SU-DHL-6 (cell line): ENCODE measurements around the gene SIDT2.

Experiments used
- EZH2phosphoT487 ChIP-seq: fragments of 200-600 bp; sonication (generic), shearing (Covaris generic); conservative IDR thresholded peaks from 2 replicates; pipeline ENCODE4 v1.6.1; 2018; ENCODE audit warnings: mild to moderate bottlenecking, antibody characterized with exemption, low read length, moderate library complexity, mixed read lengths
- TF ChIP-seq, protein P1 (sequence below): fragments of 200-600 bp; sonication (generic); IDR thresholded peaks from one replicate; pipeline ENCODE4 v1.5.1; 2017; ENCODE audit warnings: antibody characterized with exemption, mild to moderate bottlenecking, low read length, moderate library complexity; ENCODE audit not compliant: insufficient read depth, poor library complexity, severe bottlenecking

DNA sequence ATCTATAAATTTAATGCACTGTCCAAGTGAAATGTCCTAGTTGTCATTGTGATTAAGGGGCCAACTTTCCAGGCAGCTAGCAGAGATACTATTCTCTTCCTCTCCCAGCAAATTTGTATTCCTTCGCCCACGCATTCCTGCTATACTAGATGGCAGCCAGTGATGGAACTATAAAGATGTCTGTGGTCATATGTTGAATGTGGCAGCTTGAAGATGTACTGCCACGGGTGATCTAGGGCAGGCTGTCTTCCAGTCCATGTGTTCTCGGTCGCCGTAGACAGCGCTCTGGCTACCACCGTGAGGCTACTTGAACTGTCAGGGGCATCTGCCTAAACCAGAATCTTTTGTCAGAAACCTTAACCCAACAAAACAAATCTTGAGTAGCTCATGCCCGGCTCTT lies 8.3 kb upstream of the SIDT2 start:
- TF ChIP-seq, protein P1, sequence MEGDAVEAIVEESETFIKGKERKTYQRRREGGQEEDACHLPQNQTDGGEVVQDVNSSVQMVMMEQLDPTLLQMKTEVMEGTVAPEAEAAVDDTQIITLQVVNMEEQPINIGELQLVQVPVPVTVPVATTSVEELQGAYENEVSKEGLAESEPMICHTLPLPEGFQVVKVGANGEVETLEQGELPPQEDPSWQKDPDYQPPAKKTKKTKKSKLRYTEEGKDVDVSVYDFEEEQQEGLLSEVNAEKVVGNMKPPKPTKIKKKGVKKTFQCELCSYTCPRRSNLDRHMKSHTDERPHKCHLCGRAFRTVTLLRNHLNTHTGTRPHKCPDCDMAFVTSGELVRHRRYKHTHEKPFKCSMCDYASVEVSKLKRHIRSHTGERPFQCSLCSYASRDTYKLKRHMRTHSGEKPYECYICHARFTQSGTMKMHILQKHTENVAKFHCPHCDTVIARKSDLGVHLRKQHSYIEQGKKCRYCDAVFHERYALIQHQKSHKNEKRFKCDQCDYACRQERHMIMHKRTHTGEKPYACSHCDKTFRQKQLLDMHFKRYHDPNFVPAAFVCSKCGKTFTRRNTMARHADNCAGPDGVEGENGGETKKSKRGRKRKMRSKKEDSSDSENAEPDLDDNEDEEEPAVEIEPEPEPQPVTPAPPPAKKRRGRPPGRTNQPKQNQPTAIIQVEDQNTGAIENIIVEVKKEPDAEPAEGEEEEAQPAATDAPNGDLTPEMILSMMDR = no peak
- no peak for TF ChIP-seq EZH2phosphoT487
